CD14-positive monocyte (primary cell): ENCODE results near the gene HEXA. TPM values are rescaled to one million over a fixed set of nuclear protein-coding genes. Genes with fewer than 3 reads are reported as not detected.

Experiments
- DNase-seq, 3 donors: peaks; one replicate each; pipeline ENCODE4 v3.0.0-alpha.2; 2011 to 2022
- H2AFZ ChIP-seq: 2 replicates; pipeline ENCODE4 v1.6.0; 2012; ENCODE audit warnings: mild to moderate bottlenecking, low read depth, low read length, inconsistent platforms; ENCODE audit not compliant: insufficient read depth, poor library complexity, severe bottlenecking
- H3K27ac ChIP-seq, 2 donors: 1 replicate in 1 of 2; 2 replicates in 1 of 2; pipeline ENCODE4 v1.5.1; 2012 to 2013; ENCODE audit warnings: low read length in 2 of 2, control low read depth in 1 of 2, inconsistent platforms in 1 of 2, low read depth in 1 of 2, mild to moderate bottlenecking in 1 of 2
- H3K27me3 ChIP-seq, 2 donors: one replicate each; pipeline versions ENCODE4 v1.6.0 to v1.6.1; 2011 to 2013; ENCODE audit warnings: low read length in 2 of 2; ENCODE audit not compliant: control insufficient read depth in 2 of 2, insufficient read depth in 2 of 2
- H3K36me3 ChIP-seq, 2 donors: replicated peaks in 1 of 2; 1 replicate in 1 of 2; 2 replicates in 1 of 2; pipeline versions ENCODE4 v1.5.1 to v1.6.1; 2012 to 2013; ENCODE audit warnings: low read length in 2 of 2, control low read depth in 1 of 2, inconsistent platforms in 1 of 2, mild to moderate bottlenecking in 1 of 2; ENCODE audit not compliant: insufficient read depth in 2 of 2, control insufficient read depth in 1 of 2
- H3K4me1 ChIP-seq, 2 donors: 1 replicate in 1 of 2; 2 replicates in 1 of 2; pipeline versions ENCODE4 v1.5.1 to v1.6.1; 2012 to 2013; ENCODE audit warnings: low read length in 2 of 2, control low read depth in 1 of 2, inconsistent platforms in 1 of 2, mild to moderate bottlenecking in 1 of 2, moderate library complexity in 1 of 2; ENCODE audit not compliant: insufficient read depth in 2 of 2, control insufficient read depth in 1 of 2
- H3K4me2 ChIP-seq: replicated peaks from 2 replicates; pipeline ENCODE3; 2012; ENCODE audit warnings: low read length, moderate library complexity, mild to moderate bottlenecking; ENCODE audit not compliant: poor library complexity, severe bottlenecking; ENCODE audit errors: extremely low read depth
- H3K4me3 ChIP-seq, 3 experiments: fragments of 200-600 bp in 1 of 3; sonication (generic) in 1 of 3; replicated peaks in 1 of 3; 1 replicate in 2 of 3; 2 replicates in 1 of 3; pipeline ENCODE4 v1.5.1; 2011 to 2013; ENCODE audit warnings: low read length in 3 of 3, mild to moderate bottlenecking in 3 of 3, control low read depth in 2 of 3, low read depth in 2 of 3, inconsistent platforms in 1 of 3, moderate library complexity in 1 of 3
- H3K79me2 ChIP-seq: 2 replicates; pipeline ENCODE4 v1.6.0; 2012; ENCODE audit warnings: mild to moderate bottlenecking, control low read depth, inconsistent platforms, low read length, moderate library complexity; ENCODE audit not compliant: insufficient read depth
- H3K9ac ChIP-seq: 2 replicates; pipeline ENCODE4 v1.6.0; 2017; ENCODE audit warnings: low read length, mild to moderate bottlenecking; ENCODE audit not compliant: insufficient read depth, poor library complexity, severe bottlenecking
- H3K9me3 ChIP-seq, 2 donors: replicated peaks in 1 of 2; 1 replicate in 1 of 2; 2 replicates in 1 of 2; pipeline versions ENCODE4 v1.5.1 to v1.6.1; 2012 to 2013; ENCODE audit warnings: low read length in 2 of 2, control low read depth in 1 of 2; ENCODE audit not compliant: control insufficient read depth in 1 of 2, insufficient read depth in 1 of 2
- H4K20me1 ChIP-seq: 2 replicates; pipeline ENCODE4 v1.6.0; 2012; ENCODE audit warnings: mild to moderate bottlenecking, low read length, control low read depth, moderate library complexity; ENCODE audit not compliant: insufficient read depth
- H3K27ac Mint-ChIP-seq, 7 donors: one replicate each; pipeline ENCODE4 v1.8.0; 2020; ENCODE audit warnings: mild to moderate bottlenecking in 7 of 7, mixed read lengths in 7 of 7, moderate library complexity in 6 of 7, inconsistent platforms in 2 of 7
- H3K27me3 Mint-ChIP-seq, 3 donors: one replicate each; pipeline ENCODE4 v1.8.0; 2021 to 2022; ENCODE audit warnings: low read depth in 3 of 3, mild to moderate bottlenecking in 3 of 3, mixed read lengths in 3 of 3, moderate library complexity in 3 of 3, inconsistent platforms in 1 of 3
- H3K36me3 Mint-ChIP-seq, 2 donors: one replicate each; pipeline ENCODE4 v1.8.0; 2020; ENCODE audit warnings: mixed read lengths in 2 of 2, inconsistent platforms in 1 of 2, mild to moderate bottlenecking in 1 of 2
- H3K4me1 Mint-ChIP-seq: one replicate; pipeline ENCODE4 v1.8.0; 2020; ENCODE audit warnings: mild to moderate bottlenecking, mixed read lengths
- H3K4me3 Mint-ChIP-seq, 2 donors: one replicate each; pipeline ENCODE4 v1.8.0; 2020; ENCODE audit warnings: mild to moderate bottlenecking in 2 of 2, mixed read lengths in 2 of 2, moderate library complexity in 1 of 2
- H3K9me3 Mint-ChIP-seq, 7 donors: one replicate each; pipeline ENCODE4 v1.8.0; 2020 to 2022; ENCODE audit warnings: mixed read lengths in 7 of 7, mild to moderate bottlenecking in 6 of 7, moderate library complexity in 6 of 7, inconsistent platforms in 2 of 7
- WGBS: methylation state at CpG from one replicate; pipeline ENCODE4 v1.1.5; 2013; ENCODE audit warnings: missing lambda C conversion rate; ENCODE audit not compliant: insufficient coverage; 5-methylcytosine and 5-hydroxymethylcytosine counted together
- intact Hi-C, 2 donors: fragments of 100-400 bp; cut with micrococcal nuclease; formaldehyde crosslinking; loops; one replicate each; pipeline versions ENCODE4 v1.15.0 to v1.15.1; 2023
- polyA plus RNA-seq, 3 donors: library from polyadenylated mRNA; depleted of rRNA in 1 of 3; unstranded in 2 of 3; stranded (reverse) in 1 of 3; fragments of 300-500 nt in 2 of 3; fragments of >200 nt in 1 of 3; fragmentation: Illumina TruSeq in 2 of 3; gene quantifications; 1 replicate in 2 of 3; 2 replicates in 1 of 3; pipeline ENCODE4 v1.2.3, GENCODE V29; 2012 to 2021
- TF ChIP-seq, protein P1 (sequence below): fragments of 200-600 bp; IDR thresholded peaks from one replicate; pipeline ENCODE4 v1.8.0; 2022; ENCODE audit warnings: antibody characterized with exemption, mild to moderate bottlenecking

The HEXA gene
- polyA plus RNA-seq, 3 donors: 164 to 192 (median 186) TPM

- intact Hi-C loops: no loop called here
- peaks cover 6 to 15% (median 9%) of the 10 kb centered on the region in 3 donors for H3K27me3 Mint-ChIP-seq
- Histone ChIP-seq H4K20me1 (no peaks in the 10 kb centered on the region), H3K27me3 (peaks cover 2 to 3% of the 10 kb centered on the region in 2 donors), H3K4me3 (no peak overlapping the region), H3K9me3 (no peaks in the 10 kb centered on the region), H3K4me1 (no peaks in the 10 kb centered on the region), H3K27ac (no peak overlapping the region), H3K79me2 (no peaks in the 10 kb centered on the region), H3K4me2 (no peak overlapping the region), H2AFZ (no peak overlapping the region), H3K36me3 (no peaks in the 10 kb centered on the region), H3K9ac (no peak overlapping the region)
- TF ChIP-seq, protein P1, sequence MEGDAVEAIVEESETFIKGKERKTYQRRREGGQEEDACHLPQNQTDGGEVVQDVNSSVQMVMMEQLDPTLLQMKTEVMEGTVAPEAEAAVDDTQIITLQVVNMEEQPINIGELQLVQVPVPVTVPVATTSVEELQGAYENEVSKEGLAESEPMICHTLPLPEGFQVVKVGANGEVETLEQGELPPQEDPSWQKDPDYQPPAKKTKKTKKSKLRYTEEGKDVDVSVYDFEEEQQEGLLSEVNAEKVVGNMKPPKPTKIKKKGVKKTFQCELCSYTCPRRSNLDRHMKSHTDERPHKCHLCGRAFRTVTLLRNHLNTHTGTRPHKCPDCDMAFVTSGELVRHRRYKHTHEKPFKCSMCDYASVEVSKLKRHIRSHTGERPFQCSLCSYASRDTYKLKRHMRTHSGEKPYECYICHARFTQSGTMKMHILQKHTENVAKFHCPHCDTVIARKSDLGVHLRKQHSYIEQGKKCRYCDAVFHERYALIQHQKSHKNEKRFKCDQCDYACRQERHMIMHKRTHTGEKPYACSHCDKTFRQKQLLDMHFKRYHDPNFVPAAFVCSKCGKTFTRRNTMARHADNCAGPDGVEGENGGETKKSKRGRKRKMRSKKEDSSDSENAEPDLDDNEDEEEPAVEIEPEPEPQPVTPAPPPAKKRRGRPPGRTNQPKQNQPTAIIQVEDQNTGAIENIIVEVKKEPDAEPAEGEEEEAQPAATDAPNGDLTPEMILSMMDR: no peak
- no peak for DNase-seq
- WGBS: 33% methylated on average over 1 of the region's 3 CpGs
- H3K9me3 Mint-ChIP-seq: peaks cover 0 to 2% (median 0%) of the 10 kb centered on the region in 7 donors
- H3K36me3 Mint-ChIP-seq: no peaks in the 10 kb centered on the region
- H3K4me3 Mint-ChIP-seq: no peak overlapping the region
- H3K4me1 Mint-ChIP-seq: peaks cover 6% of the 10 kb centered on the region
- no peak overlapping the region for H3K27ac Mint-ChIP-seq
Measured at GRCh38 chr15:72404356-72404755, 28.5 kb upstream of the HEXA start.

DNA sequence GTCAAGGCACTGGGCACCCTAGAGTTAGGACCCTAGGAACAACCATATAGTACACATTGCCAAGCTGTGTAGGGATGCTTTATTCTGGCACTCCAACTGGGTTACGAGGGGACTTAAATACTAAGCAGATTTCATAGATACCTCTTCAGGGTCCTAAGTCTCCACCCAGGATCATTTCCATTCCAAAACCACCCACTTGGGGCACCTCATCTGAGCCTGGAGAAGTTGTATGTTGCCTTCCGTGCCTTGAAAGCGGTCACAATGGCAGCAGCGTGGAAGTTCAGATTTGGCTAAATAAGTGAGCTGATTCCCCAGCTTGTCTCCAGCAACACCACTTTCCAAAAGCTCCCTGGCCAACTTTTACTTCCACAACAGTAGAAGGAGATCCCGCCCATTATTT, 26.9 kb upstream of the HEXA start:
- H3K27me3 Mint-ChIP-seq: peaks cover 6 to 15% (median 9%) of the 10 kb centered on the region in 3 donors
- Histone ChIP-seq H3K9ac (no peak overlapping the region), H4K20me1 (no peaks in the 10 kb centered on the region), H3K9me3 (no peaks in the 10 kb centered on the region), H2AFZ (peak overlapping the region; percentile 56), H3K27me3 (peaks cover 2 to 3% of the 10 kb centered on the region in 2 donors), H3K4me3 (no peak overlapping the region), H3K36me3 (no peaks in the 10 kb centered on the region), H3K4me2 (peak overlapping the region; percentile 32), H3K79me2 (no peaks in the 10 kb centered on the region), H3K4me1 (peaks cover 10 to 11% of the 10 kb centered on the region in 2 donors), H3K27ac (no peak overlapping the region)
- peak overlapping the region in 1 of 2 donors; percentile 76 for H3K4me3 Mint-ChIP-seq
- TF ChIP-seq, protein P1: no peak
- WGBS: 100% methylated on average over 1 of the region's 5 CpGs
- DNase-seq: no peak
- H3K36me3 Mint-ChIP-seq: no peaks in the 10 kb centered on the region
- H3K9me3 Mint-ChIP-seq: no peaks in the 10 kb centered on the region
- peaks cover 17% of the 10 kb centered on the region for H3K4me1 Mint-ChIP-seq
- intact Hi-C loops: no loop called here
- no peak overlapping the region for H3K27ac Mint-ChIP-seq
